ENCODE data around the gene P4HA2.
"Not testable (repeated sequence)": the region's sequence is repeated elsewhere in the genome, so short reads cannot be mapped to it uniquely, and the experiment has no call there.

P4HA2 gene

DNA sequence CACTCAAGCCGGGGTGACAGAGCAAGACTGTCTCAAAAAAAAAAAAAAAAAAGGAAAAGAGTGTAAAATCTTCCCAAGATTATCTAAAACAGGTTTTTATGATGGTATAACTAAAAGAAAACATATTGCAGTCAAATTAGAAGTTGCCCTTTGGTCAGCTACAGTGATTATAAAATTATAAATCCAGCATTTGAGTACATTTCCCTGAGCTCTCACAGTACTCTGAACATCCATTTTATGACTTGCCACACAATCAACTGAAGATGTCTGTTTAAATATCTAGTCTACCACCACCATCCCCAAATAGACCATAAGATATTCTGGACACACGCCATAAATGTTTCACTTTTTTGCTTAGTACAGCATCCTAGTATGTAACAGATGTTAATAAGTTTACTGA, 77.1 kb downstream of the P4HA2 start:
- H3K4me3 ChIP-seq (ENCODE audit: low read length): no peak overlapping the region
- H3K4me1 ChIP-seq (ENCODE audit: low read length): peaks cover 13% of the 10 kb centered on the region
- H3K27ac ChIP-seq (ENCODE audit: low read length): no peak overlapping the region
- DNase-seq: no peak
- TF ChIP-seq, protein P1, sequence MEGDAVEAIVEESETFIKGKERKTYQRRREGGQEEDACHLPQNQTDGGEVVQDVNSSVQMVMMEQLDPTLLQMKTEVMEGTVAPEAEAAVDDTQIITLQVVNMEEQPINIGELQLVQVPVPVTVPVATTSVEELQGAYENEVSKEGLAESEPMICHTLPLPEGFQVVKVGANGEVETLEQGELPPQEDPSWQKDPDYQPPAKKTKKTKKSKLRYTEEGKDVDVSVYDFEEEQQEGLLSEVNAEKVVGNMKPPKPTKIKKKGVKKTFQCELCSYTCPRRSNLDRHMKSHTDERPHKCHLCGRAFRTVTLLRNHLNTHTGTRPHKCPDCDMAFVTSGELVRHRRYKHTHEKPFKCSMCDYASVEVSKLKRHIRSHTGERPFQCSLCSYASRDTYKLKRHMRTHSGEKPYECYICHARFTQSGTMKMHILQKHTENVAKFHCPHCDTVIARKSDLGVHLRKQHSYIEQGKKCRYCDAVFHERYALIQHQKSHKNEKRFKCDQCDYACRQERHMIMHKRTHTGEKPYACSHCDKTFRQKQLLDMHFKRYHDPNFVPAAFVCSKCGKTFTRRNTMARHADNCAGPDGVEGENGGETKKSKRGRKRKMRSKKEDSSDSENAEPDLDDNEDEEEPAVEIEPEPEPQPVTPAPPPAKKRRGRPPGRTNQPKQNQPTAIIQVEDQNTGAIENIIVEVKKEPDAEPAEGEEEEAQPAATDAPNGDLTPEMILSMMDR (IDR thresholded peaks at IDR 0.05; ENCODE audit: low read length): no peak
- no peak for TF ChIP-seq EZH2 (optimal IDR thresholded peaks at IDR 0.05; ENCODE audit: low read depth, low read length)
- no peak for TF ChIP-seq EZH2phosphoT487 (IDR thresholded peaks at IDR 0.05; ENCODE audit: low read length)
- no peak overlapping the region for H3K4me2 ChIP-seq (ENCODE audit: low read depth, low read length)
- no peaks in the 10 kb centered on the region for H4K20me1 ChIP-seq (ENCODE audit: insufficient read depth, low read length)
- H3K9me2 ChIP-seq (replicated peaks; ENCODE audit: insufficient read depth, low read length): 0 out of 2 replicates have a peak, but pooled peaks cover 3% of the 10 kb centered on the region
- no peaks in the 10 kb centered on the region for H3K36me3 ChIP-seq (replicated peaks; ENCODE audit: insufficient read depth, low read length)
- no peaks in the 10 kb centered on the region for H3K9me3 ChIP-seq (replicated peaks; ENCODE audit: insufficient read depth, low read length)
- H2AFZ ChIP-seq (ENCODE audit: low read length): no peak overlapping the region
- H3K27me3 ChIP-seq (replicated peaks; ENCODE audit: insufficient read depth, low read length): no peaks in the 10 kb centered on the region
- H3K9ac ChIP-seq (ENCODE audit: low read length): no peak overlapping the region
- no peaks in the 10 kb centered on the region for H3F3A ChIP-seq (ENCODE audit: insufficient read depth, low read length)
- no peaks in the 10 kb centered on the region for H3K79me2 ChIP-seq (ENCODE audit: low read length)

DNA sequence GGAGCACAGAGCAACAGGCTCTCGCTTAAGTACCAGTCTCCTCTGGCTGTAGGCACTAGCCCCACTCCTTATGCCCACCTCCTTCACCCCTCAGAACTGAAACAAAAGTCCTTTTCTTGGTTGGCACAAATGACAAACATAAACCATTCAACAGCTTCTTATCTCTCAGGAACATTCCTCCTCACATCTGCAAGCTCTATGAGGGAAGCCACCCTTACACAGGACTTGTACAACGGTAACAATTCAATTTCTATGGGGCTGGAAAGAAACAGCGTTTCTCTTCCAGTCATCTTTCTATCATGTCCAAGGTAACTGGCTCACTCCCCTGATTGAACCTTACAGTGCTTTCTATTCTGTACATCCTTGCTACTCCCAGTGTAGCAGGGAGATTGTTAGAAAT, 80.0 kb downstream of the P4HA2 start:
- Histone ChIP-seq H3K4me1 (ENCODE audit: low read length) (peaks cover 13% of the 10 kb centered on the region), H3K36me3 (replicated peaks; ENCODE audit: insufficient read depth, low read length) (no peaks in the 10 kb centered on the region), H3K9me2 (replicated peaks; ENCODE audit: insufficient read depth, low read length) (0 out of 2 replicates have a peak, but pooled peaks cover 3% of the 10 kb centered on the region), H3K27me3 (replicated peaks; ENCODE audit: insufficient read depth, low read length) (no peaks in the 10 kb centered on the region), H3F3A (ENCODE audit: insufficient read depth, low read length) (no peaks in the 10 kb centered on the region), H2AFZ (ENCODE audit: low read length) (no peak overlapping the region), H3K9ac (ENCODE audit: low read length) (no peak overlapping the region), H3K4me3 (ENCODE audit: low read length) (no peak overlapping the region), H3K4me2 (ENCODE audit: low read depth, low read length) (no peak overlapping the region), H3K27ac (ENCODE audit: low read length) (no peak overlapping the region), H3K9me3 (replicated peaks; ENCODE audit: insufficient read depth, low read length) (no peaks in the 10 kb centered on the region), H3K79me2 (ENCODE audit: low read length) (no peaks in the 10 kb centered on the region), H4K20me1 (ENCODE audit: insufficient read depth, low read length) (no peaks in the 10 kb centered on the region)
- TF ChIP-seq, protein P1 (IDR thresholded peaks at IDR 0.05; ENCODE audit: low read length): no peak
- TF ChIP-seq EZH2phosphoT487 (IDR thresholded peaks at IDR 0.05; ENCODE audit: low read length) (no peak), EZH2 (optimal IDR thresholded peaks at IDR 0.05; ENCODE audit: low read depth, low read length) (no peak)
- no peak for DNase-seq

DNA sequence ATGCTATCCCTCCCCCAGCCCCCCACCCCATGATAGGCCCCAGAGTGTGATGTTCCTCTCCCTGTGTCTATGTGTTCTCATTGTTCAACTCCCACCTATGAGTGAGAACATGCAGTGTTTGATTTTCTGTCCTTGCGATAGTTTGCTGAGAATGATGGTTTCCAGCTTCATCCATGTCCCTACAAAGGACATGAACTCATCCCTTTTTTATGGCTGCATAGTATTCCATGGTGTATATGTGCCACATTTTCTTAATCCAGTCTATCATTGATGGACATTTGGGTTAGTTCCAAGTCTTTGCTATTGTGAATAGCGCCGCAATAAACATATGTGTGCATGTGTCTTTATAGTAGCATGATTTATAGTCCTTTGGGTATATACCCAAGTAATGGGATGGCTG, 82.3 kb downstream of the P4HA2 start:
- not testable (repeated sequence) for H3F3A ChIP-seq (ENCODE audit: insufficient read depth, low read length); H3K9me2 ChIP-seq (replicated peaks; ENCODE audit: insufficient read depth, low read length); H3K36me3 ChIP-seq (replicated peaks; ENCODE audit: insufficient read depth, low read length); H3K27ac ChIP-seq (ENCODE audit: low read length); DNase-seq; H3K27me3 ChIP-seq (replicated peaks; ENCODE audit: insufficient read depth, low read length); H3K4me3 ChIP-seq (ENCODE audit: low read length); H4K20me1 ChIP-seq (ENCODE audit: insufficient read depth, low read length); H3K79me2 ChIP-seq (ENCODE audit: low read length); H3K9ac ChIP-seq (ENCODE audit: low read length); H2AFZ ChIP-seq (ENCODE audit: low read length); H3K4me2 ChIP-seq (ENCODE audit: low read depth, low read length); H3K9me3 ChIP-seq (replicated peaks; ENCODE audit: insufficient read depth, low read length)
- H3K4me1 ChIP-seq (ENCODE audit: low read length): peaks cover 13% of the 10 kb centered on the region

DNA sequence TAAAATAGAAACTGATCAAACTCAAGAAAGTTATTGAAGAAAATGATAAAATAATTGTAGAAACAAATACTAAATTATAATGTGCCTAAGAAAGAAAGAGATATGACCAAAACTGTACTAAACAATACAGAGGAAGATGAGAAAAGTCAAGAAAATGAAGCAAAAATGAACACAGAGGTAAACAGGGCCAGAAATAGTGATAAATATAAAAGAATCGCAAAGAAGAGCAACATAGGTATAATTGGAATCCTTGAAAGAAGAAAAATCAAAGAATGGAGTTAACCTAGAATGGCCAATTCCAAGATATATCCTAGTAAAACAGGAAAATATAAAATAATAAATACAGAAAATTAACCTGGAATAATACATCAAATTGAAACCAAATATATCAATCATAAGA, 84.5 kb downstream of the P4HA2 start:
- no peaks in the 10 kb centered on the region for H3F3A ChIP-seq (ENCODE audit: insufficient read depth, low read length)
- H3K9ac ChIP-seq (ENCODE audit: low read length): no peak overlapping the region

More for the DNA sequence above, 84.5 kb downstream of the P4HA2 start:
- Histone ChIP-seq H4K20me1 (ENCODE audit: insufficient read depth, low read length) (no peaks in the 10 kb centered on the region), H3K36me3 (replicated peaks; ENCODE audit: insufficient read depth, low read length) (no peaks in the 10 kb centered on the region), H3K9me2 (replicated peaks; ENCODE audit: insufficient read depth, low read length) (no peaks in the 10 kb centered on the region), H3K4me1 (ENCODE audit: low read length) (peaks cover 4% of the 10 kb centered on the region; the same call in 1 of the 2 replicates), H3K4me2 (ENCODE audit: low read depth, low read length) (no peak overlapping the region), H3K79me2 (ENCODE audit: low read length) (no peaks in the 10 kb centered on the region), H3K9me3 (replicated peaks; ENCODE audit: insufficient read depth, low read length) (no peaks in the 10 kb centered on the region), H3K4me3 (ENCODE audit: low read length) (no peak overlapping the region), H3K27me3 (replicated peaks; ENCODE audit: insufficient read depth, low read length) (no peaks in the 10 kb centered on the region), H2AFZ (ENCODE audit: low read length) (no peak overlapping the region), H3K27ac (ENCODE audit: low read length) (no peak overlapping the region)
- TF ChIP-seq EZH2 (optimal IDR thresholded peaks at IDR 0.05; ENCODE audit: low read depth, low read length): no peak
- no peak for TF ChIP-seq EZH2phosphoT487 (IDR thresholded peaks at IDR 0.05; ENCODE audit: low read length)
- TF ChIP-seq, protein P1 (IDR thresholded peaks at IDR 0.05; ENCODE audit: low read length): no peak
- no peak for DNase-seq

Data from MM.1S (cell line).